K562 (cell line): ENCODE measurements around the gene RACK1. TPM values are rescaled to one million over a fixed set of nuclear protein-coding genes. Genes with fewer than 3 reads are reported as not detected.

Source experiments
- ARID4B ChIP-seq: sonication (generic); formaldehyde crosslinking; IDR thresholded peaks from 2 replicates; pipeline ENCODE4 v1.8.0; 2022; ENCODE audit warnings: mild to moderate bottlenecking, missing genetic modification reagents
- ASH1L ChIP-seq: fragments of 450-650 bp; IDR thresholded peaks from 2 replicates; pipeline ENCODE4 v1.6.1; 2018; ENCODE audit warnings: borderline replicate concordance, mild to moderate bottlenecking, low read depth; ENCODE audit not compliant: partially characterized antibody
- CLOCK ChIP-seq: fragments of 250-450 bp; sonication (Bioruptor Pico); IDR thresholded peaks from 2 replicates; pipeline ENCODE4 v1.4.0; 2020; ENCODE audit warnings: mild to moderate bottlenecking, moderate library complexity, borderline replicate concordance
- COPS2 ChIP-seq: fragments of 450-650 bp; conservative IDR thresholded peaks from 2 replicates; pipeline ENCODE4 v1.6.1; 2016; ENCODE audit warnings: mild to moderate bottlenecking, moderate library complexity
- ERF ChIP-seq: fragments of 450-650 bp; formaldehyde crosslinking; IDR thresholded peaks from 2 replicates; pipeline ENCODE4 v1.4.0; 2020; ENCODE audit warnings: mild to moderate bottlenecking, mixed read lengths
- FOXA1 ChIP-seq: fragments of 450-650 bp; IDR thresholded peaks from 2 replicates; pipeline ENCODE4 v1.6.1; 2016; ENCODE audit warnings: mild to moderate bottlenecking, borderline replicate concordance
- HOMEZ ChIP-seq: fragments of 250-450 bp; sonication (Bioruptor Pico); IDR thresholded peaks from 2 replicates; pipeline ENCODE4 v1.4.0; 2020; ENCODE audit warnings: mild to moderate bottlenecking, moderate library complexity
- KDM2B ChIP-seq: fragments of 250-450 bp; sonication (Bioruptor Pico); IDR thresholded peaks from 2 replicates; pipeline ENCODE4 v1.8.0; 2021; ENCODE audit warnings: mild to moderate bottlenecking, moderate library complexity
- LARP7 ChIP-seq: fragments of 450-650 bp; IDR thresholded peaks from 2 replicates; pipeline ENCODE4 v1.6.1; 2016
- POU5F1 ChIP-seq: fragments of 150-350 bp; IDR thresholded peaks from 2 replicates; pipeline ENCODE4 v1.6.1; 2014; ENCODE audit warnings: borderline replicate concordance, low read length, low read depth, mild to moderate bottlenecking; ENCODE audit not compliant: partially characterized antibody
- RBM39 ChIP-seq: fragments of 200-400 bp; formaldehyde crosslinking; optimal IDR thresholded peaks from 2 replicates; pipeline ENCODE3; 2018; ENCODE audit warnings: low read depth, low read length
- STAG1 ChIP-seq: sonication (generic); formaldehyde crosslinking; IDR thresholded peaks from 2 replicates; pipeline ENCODE4 v1.5.0; 2020; ENCODE audit warnings: missing genetic modification reagents, borderline replicate concordance
- TAF9B ChIP-seq: fragments of 450-650 bp; IDR thresholded peaks from 2 replicates; pipeline ENCODE4 v1.6.1; 2018; ENCODE audit warnings: mild to moderate bottlenecking; ENCODE audit not compliant: partially characterized antibody
- TEAD4 ChIP-seq, 2 experiments: sonication (generic) in 1 of 2; formaldehyde crosslinking in 1 of 2; IDR thresholded peaks; 2 replicates each; pipeline versions ENCODE4 v1.6.1 to v1.8.0; 2012 to 2022; ENCODE audit warnings: borderline replicate concordance in 1 of 2, inconsistent platforms in 1 of 2, low read length in 1 of 2, mild to moderate bottlenecking in 1 of 2, missing genetic modification reagents in 1 of 2
- THAP7 ChIP-seq: fragments of 250-450 bp; sonication (Bioruptor Pico); IDR thresholded peaks from 2 replicates; pipeline ENCODE4 v1.5.0; 2021
- THRA ChIP-seq: fragments of 450-650 bp; IDR thresholded peaks from 2 replicates; pipeline ENCODE4 v1.6.1; 2017; ENCODE audit warnings: mild to moderate bottlenecking, moderate library complexity
- polyA plus RNA-seq, 8 experiments: library from polyadenylated mRNA; depleted of rRNA in 4 of 8; stranded (reverse) in 5 of 8; unstranded in 3 of 8; fragments of >200 nt; fragmentation: Nextera tagmentation in 2 of 8; fragmentation: Illumina TruSeq in 1 of 8; extraction: Ambion mirVana in 2 of 8; extraction: Trizol in 1 of 8; gene quantifications; 2 replicates each; pipeline versions ENCODE4 v1.2.1 to v1.2.3, GENCODE V29; 2011 to 2014; ENCODE audit warnings: inconsistent platforms in 1 of 8, missing spikeins in 1 of 8
- total RNA-seq, 7 experiments: library from RNA; depleted of rRNA in 6 of 7; stranded (reverse); fragments of >200 nt in 6 of 7; fragmentation: Illumina TruSeq in 2 of 7; extraction: Trizol in 2 of 7; gene quantifications; 2 replicates each; pipeline versions ENCODE4 v1.2.1 to v1.2.3, GENCODE V29; 2011 to 2021; ENCODE audit warnings: low replicate concordance in 1 of 7

Gene RACK1
- total and polyA plus RNA-seq, 9 of the 15 experiments (the other 6 are each of a cell fraction or from before 2014, with no cell fraction given), result 2,303 to 5,311 (median 3,833) TPM

GRCh38 chr5:181235689-181236366 is 7.9 kb downstream of the RACK1 start (continued):
- TF ChIP-seq RBM39, result peak; percentile 72
- TF ChIP-seq COPS2, result no peak
- TF ChIP-seq ASH1L, result no peak
- no peak for TF ChIP-seq FOXA1
- no peak for TF ChIP-seq STAG1 (CRISPR knock-in tag)
- TF ChIP-seq THAP7, result 0 out of 2 replicates have a peak, but pooled peaks have one; percentile 33
- no peak for TF ChIP-seq ARID4B (CRISPR knock-in tag)
- no peak for TF ChIP-seq ERF (CRISPR knock-in tag)
- TF ChIP-seq CLOCK (CRISPR knock-in tag), result no peak
- no peak for TF ChIP-seq POU5F1
- TF ChIP-seq TAF9B, result no peak
- no peak for TF ChIP-seq THRA
- no peak; the same call in 1 of the 2 replicates for TF ChIP-seq TEAD4 (IDR thresholded peaks at IDR 0.05; ENCODE audit: low read length)
- no peak for TF ChIP-seq TEAD4 (CRISPR knock-in tag; IDR thresholded peaks at IDR 0.05; ENCODE audit: borderline replicate concordance)
- TF ChIP-seq LARP7, result no peak
- TF ChIP-seq HOMEZ, result no peak
- TF ChIP-seq KDM2B (CRISPR knock-in tag), result no peak
